CD4-positive, alpha-beta T cell treated with Interleukin-17A for 1 hour (primary cell): Measurements from ENCODE around the gene CYP2C8.
"Not testable (repeated sequence)": the region's sequence is repeated elsewhere in the genome, so short reads cannot be mapped to it uniquely, and the experiment has no call there.

ENCODE experiments used
- DNase-seq: peaks from one replicate; pipeline ENCODE4 v3.0.0-alpha.2; 2020

The CYP2C8 gene

DNA sequence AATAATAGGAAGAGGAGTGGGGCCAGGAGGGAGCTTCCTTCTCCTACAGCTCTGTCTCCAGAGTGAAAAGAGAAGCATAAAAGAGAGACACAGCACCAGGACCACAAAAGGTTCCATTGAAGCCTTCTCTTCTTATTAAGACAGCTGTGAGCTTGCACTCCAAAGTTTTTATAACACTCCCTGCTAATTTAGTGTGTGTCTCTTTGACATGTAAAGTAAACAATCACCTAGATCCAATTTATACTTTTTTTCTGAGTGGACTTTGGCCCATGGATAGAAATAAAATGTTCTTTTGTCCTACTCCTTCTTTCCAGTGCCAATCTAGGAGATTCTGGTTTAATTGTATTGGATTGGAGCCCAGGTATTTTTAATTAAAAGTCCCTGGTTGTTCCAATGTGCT lies at the start of gene CYP2C8:
Gene CYP2C8 (minus strand): TSS at position 212 of the 400 bp plus-strand sequence. CDS start 95 bp downstream, at position 117.
- DNase-seq, result no peak

DNA sequence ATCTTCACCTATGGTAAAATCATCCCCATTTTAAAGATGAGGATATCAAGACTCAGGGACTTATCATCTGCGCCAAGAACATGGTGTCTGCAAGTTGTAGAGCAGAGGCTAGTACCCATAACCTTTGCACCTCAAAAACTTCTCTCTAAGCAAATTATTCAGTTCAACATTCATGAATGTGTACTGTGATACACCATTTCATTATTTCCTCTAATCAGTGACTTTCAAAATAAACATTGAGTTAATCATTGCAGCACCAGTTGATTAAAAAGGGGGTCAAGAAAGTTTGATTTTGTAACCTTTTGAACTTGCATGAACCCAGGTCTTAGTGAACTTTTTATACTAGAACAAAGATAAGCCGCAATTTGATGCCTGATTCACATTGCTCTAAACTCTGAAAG lies 47.6 kb upstream of the CYP2C8 start:
- DNase-seq, result no peak

DNA sequence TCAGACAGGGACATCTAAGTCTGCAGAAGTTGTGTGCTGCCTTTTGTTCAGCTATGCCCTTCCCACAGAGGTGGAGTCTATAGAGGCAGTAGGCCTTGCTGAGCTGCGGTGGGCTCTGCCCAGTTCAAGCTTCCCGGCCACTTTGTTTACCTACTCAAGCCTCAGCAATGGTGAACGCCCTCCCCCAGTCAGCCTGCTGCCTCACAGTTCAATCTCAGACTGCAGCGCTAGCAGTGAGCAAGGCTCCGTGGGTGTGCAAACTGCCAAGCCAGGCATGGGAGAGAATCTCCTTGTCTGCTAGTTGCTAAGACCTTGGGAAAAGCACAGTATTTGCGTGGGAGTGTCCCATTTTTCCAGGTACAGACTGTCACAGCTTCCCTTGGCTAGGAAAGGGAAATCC lies 41.5 kb upstream of the CYP2C8 start:
- not testable (repeated sequence) for DNase-seq

DNA sequence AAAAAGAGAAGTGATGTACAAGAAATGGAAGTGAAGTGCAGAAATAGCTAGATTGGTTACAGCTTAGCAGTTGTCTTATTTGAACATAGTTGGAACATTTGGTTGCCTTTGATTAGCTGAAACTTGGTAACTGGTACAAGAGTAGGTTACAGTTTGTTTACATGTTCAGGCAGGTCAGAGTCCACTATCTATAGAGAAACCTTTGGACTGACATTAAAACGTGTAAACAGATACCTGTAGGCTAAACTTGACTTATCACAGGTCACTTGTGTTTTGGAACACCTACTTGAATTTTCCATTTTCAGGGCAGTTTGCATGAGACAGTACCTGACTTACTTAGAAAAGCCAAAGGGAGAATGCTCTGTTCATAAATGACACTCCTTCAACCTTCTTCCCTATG lies 28.5 kb upstream of the CYP2C8 start:
- no peak for DNase-seq

DNA sequence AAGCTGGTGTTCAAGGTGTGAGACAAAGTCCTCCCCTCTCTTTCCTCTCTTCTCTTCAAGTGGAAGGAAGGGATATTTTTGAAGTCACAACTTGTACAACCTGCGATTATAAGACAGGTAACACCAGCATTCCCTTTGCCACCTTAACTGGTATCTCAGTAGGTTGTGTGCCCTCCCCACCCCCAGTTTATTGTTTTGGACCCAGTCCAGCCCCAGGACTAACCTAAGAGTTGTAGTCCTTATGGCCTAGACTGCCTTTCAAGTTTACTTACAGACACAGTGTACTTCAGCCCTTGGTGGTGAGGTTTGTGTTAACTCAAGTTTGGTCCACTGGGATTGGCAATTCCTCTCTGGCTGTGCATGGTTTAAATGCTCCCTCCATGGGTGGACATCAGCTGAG lies 26.8 kb upstream of the CYP2C8 start:
- DNase-seq, result no peak

DNA sequence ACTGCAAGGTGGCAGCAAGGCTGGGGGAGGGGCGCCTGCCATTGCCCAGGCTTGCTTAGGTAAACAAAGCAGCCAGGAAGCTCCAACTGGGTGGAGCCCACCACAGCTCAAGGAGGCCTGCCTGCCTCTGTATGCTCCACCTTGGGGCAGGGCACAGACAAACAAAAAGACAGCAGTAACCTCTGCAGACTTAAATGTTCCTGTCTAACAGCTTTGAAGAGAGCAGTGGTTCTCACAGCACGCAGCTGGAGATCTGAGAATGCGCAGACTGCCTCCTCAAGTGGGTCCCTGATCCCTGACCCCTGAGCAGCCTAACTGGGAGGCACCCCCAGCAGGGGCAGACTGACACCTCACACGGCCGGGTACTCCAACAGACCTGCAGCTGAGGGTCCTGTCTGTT lies 10.3 kb upstream of the CYP2C8 start:
- DNase-seq, result not testable (repeated sequence)

DNA sequence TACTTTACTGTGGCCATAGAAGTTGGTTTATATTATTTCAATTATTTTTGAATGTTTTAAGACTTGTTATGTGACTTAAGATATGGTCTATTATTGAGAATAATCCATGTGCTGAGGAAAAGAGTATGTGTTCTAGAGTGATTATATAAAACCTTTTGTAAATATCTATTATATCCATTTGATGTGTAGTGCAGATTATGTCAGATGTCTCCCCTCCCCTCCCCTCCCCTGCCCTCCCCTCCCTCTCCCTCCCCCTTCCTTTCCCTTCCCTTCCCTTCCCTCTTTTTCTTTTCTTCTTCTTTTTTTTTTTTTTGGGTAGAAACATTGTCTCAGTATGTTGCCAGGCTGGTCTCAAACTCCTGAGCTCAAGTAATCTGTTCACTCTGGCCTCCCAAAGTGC lies 8.3 kb upstream of the CYP2C8 start:
- no peak for DNase-seq

DNA sequence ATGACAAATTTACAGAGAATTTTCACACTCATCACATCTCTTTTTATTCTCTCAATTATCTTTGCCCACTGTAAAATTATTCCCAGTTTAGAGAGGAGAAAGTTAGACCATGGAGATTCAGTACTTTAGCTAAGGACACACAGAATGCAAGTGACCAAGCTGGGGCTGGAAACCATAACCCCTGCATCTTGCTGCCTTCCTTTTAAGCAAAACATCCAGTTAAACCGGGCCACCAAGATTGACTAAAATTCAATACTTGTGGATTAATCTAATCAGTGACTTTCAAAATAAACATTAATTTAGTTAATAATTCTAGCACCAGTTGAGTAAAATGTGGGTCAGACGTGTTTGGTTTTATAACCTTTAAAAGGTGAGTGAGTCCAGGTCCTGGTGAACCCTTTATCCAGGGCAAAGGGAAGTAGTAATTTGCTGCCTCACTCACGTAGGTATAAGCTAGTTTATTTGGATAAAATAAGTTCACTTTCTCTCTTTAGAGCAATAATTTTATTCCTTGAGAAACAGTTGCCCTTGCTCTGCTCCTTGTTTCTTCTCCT lies 1.9 kb upstream of the CYP2C8 start:
- no peak for DNase-seq

DNA sequence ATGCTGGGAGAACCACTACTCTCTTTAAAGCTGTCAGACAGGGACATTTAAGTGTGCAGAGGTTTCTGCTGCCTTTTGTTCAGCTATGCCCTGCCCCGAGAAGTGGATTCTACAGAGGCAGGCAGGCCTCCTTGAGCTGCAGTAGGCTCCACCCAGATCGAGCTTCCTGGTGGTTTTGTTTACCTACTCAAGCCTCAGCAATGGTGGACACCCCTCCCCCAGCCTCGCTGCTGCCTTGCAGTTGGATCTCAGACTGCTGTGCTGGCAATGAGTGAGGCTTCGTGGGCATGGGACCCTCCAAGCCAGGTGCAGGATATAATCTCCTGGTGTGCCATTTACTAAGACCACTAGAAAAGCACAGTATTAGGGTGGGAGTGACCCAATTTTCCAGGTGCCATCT lies 5.2 kb downstream of the CYP2C8 start:
- DNase-seq, result not testable (repeated sequence)

DNA sequence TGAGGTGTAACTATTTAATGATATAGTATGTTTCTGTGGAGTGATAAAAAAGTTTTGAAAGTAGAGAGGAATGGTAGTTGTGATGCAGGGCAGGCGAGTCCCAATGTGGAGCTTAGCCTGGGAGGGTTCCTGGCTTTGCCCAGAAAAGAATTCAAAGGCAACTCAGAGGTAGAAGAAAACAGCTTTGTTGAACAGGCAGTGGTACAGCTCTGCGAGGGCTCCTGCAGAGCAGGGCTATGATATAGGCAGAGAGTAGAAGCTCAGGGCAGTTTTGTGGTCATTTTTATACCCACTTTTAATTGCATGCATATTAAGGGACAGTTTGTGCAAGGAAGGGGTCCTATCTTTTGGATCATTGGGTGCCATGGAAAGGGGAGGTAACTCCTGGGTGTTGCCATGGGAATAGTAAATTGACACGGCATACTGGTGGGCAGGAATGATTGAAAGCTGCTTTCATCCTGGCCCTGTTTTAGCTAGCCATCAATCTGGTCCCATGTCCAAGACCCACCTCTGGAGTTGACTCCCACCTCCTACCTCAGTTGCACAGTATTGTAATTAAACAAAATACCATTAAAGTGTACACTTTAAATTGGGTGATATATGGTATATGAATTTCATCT lies 12.4 kb downstream of the CYP2C8 start:
- no peak for DNase-seq

DNA sequence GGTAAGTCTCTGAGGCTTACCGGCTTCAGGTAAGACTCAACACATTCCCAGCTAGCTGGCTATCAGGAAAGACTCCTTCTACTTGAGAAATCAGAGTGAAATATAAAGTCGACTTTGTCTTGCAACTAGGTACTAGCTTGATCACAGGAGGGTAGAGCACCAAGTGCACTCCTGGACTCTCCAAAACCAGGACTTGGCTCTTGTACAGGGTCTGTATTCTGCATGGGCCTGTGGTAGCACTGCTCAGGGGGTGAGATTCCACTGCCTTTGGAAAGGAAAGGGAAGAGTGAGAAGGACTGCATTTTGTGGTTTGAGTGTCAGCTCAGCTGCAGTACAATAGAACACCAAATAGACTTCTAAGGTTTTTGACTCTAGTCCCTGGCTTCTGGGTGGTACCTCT lies 19.4 kb downstream of the CYP2C8 start:
- no peak for DNase-seq

DNA sequence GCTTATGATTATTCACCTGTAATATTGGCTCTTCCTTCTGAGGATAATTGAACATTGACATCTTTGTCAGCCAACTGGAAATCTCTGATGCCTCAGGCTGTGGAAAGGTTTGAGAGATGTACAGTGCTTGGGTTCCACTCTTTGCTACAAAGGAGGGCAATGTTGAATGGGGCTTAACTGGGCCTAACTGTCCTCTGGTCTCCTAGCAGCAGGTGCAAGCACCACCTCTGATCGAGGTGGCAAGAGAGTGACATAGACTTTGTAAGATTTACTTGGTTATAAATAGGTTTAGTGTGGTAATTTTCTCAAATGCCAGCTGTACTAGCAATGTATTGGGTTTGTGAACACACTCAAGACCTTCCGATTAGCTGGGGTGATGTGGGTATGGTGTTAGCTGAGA lies 21.1 kb downstream of the CYP2C8 start:
- DNase-seq, result no peak

DNA sequence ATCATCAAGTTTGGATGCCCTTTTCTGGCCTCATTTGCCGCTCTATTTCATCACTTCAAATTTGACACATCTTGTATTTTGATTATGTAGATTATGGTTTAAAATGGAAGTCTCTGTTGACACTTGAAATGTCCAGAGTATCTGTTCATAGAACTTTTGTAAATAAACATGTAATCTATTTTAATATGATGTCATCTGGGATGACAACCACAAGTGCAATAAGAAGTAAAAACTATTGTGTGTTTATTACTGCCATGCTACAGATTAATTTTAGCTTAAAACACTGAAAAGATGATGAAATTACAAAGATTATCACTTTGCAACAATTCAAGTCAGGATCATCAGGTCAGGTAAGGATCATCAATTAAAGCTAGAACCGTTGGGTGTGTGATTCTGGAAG lies 30.0 kb downstream of the CYP2C8 start:
- no peak for DNase-seq

DNA sequence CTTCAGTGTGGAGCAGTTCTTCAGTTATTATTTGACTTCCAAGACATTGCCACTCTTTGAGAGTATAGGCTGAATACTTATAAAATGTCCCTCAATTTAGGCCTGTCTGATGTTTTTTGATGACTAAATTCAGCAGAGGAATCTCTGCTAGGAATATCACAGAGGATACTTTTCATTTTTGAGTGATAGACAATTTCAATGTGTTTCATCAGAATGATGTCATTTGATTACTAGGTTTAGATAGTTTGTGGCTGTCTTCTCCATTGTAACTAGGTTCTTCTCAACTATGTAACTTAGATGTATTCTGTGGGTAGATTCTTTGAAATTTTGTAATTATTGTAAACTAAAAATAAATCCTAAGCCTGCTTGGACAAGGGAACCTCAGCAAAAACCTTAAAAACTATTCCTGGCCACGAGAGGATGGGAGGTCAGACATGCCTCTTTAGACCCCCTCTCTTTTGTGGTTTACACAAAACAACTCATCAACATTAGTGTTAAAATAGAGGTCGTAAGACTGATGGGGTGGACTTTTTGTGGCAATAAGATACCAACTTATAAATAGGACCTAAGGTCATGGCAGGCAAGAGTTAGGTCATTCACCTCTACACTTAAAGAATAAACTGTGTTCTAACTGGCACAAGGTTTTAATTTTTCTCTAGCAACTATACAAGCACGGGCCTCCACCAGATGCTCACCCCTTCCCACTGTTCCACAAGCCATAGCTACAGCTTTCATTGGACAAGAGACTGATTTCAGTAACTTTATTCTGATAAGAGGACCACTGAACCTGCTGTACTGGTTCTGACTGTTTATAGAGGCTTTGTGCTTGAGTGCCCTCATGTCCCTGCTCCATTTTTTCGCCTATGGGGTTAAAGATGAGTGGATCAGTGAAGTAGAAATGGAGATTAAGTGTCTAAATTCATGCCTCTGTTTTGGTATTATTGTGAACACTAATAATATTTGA lies 33.7 kb downstream of the CYP2C8 start:
- no peak for DNase-seq

DNA sequence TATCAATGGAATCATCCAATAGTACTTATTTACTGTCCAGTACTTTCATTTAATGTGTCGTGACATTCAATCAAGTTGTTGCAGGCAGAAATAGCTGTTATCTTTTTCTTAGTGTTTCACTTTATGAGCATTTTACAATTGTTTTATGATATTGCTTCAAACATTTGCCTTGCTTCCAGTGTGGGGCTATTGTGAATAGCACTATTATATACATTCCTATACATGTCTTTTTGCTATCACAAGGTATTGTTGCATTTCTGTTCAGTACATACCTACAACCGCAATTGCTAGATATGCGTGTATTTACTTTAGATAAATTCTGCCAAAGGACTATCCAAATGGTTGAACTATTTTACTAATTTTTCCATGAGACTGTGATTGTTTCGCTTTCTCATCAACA lies 34.9 kb downstream of the CYP2C8 start:
- DNase-seq, result no peak

DNA sequence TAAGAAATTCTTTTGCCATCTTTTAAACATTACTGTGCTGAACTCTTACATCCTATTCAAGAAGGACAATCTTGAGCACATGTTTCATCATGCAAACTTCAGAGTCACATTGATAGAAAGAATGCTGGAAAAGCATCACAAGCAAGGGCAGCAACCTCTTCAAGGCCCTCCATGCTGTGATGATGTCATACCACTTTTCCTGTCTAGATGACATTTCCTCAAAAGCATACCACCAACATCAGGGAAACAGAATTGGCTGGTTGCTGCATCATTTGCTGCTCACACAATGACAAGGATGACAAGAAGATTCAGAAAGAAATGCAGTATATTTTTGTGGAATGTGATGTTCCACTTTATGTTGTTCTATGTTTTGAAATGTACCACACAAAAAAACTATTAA lies 37.6 kb downstream of the CYP2C8 start:
- DNase-seq, result no peak

DNA sequence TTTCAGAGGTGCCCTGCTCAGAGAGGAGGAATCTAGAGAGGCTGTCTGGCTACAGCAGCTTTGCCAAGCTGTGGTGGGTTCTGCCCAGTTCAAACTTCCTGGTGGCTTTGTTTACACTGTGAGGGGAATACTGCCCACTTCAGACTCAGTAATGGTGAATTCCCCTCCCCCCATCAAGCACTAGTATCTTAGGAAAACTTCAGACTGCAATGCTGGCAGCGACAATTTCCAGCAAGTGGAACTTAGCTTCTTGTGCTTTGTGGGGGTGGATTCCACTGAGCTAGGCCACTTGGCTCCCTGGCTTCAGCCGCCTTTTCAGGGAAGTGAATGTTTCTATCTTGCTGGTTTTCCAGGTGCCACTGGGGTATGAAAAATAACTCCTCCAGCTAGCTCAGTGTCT lies 42.8 kb downstream of the CYP2C8 start:
- no peak for DNase-seq

DNA sequence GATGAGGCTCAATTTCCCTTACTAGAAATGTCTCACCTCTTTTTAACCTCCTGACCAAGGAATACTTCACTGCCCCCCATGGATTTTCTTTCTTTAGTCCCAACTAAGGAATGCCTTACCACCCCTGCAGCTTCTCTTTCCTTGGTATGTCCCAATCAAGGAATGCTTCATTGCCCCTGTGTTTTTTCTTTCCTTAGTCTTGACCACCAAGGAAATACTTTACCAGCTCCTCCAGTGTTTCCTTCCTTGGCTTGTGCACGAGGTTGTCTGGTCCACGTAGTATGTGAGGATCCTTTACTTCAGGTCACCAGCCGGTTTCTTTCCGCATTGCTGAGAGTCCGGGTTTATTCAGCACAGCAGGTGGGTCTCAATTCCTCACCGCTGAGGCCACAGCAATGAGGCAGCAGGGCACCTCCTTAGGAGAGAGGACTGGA lies 71.5 kb downstream of the CYP2C8 start:
- DNase-seq, result no peak

DNA sequence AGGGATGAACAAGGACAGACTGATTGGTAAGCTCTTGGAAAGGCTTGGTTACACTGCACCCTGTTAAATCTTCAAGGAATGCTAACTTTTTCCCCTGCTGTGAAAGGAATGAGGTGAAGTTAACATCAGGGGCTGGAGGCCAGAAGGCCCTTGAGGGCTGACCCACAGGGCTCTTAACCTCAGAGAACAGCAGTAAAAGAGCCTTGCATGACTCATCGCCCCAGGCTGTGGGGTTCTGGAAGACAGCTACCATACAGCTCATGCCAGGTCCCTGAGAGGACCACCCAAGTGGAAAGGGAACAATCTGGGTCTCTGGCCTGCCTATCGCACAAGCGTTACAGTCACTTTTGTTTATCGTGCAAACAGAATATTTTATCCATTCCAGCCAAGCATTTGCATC lies 76.5 kb downstream of the CYP2C8 start:
- no peak for DNase-seq

DNA sequence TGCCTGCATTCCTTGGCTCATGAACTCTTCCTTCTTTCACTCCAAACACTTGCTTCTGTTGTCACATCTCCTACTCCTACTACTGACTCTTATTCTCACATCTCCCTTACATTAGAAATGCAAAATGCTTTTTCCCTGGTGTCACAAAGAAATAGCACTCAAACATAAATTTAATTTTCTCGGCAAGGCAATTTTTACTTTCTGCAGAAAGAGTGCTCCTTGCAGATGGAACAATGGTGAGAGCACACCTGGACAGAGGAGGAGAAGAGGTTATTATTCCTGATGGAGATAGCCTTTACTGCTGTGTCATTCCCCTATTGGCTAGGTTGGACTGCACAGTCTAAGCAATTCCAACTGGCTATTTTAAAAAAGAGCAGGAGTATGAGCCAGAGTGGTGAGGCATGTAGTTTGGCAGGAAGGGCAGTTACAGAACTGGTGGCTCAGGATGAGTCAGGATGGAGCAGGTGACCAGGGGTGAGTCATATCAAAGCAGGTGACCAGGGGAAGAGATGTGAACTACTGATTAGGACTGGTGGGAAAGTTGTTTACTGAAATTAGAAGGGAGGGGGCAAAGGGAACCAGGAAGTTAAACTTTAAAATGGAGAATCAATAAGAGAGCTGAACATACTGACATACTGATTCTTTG lies 77.9 kb downstream of the CYP2C8 start:
- DNase-seq, result no peak

DNA sequence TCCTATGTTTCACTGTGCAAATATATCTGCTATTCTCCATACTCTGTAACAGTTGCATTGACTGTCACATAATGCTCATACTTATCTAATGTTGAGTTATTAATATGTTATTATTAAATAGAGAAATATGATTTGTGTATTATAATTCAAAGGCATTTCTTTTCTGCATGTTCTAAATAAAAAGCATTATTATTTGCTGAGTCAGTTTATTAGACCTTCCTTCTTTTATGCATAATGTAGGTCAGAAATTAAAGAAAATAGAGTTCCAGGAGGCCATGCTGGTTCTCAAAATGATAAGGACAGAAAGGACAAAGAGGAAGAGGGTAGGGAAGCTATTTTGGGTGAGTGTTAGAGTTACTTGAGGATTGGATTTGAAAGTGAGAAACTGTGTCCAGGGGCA lies 80.1 kb downstream of the CYP2C8 start:
- no peak for DNase-seq
